ENCODE results near the gene AFF4. TPM values are rescaled to one million over a fixed set of nuclear protein-coding genes. Genes with fewer than 3 reads are reported as not detected.
A peak's percentile ranks its signal among the peaks of the same experiment; 100 is the strongest.

AFF4 gene
- polyA plus RNA-seq, 3 donors = 9.7 to 17.7 (median 17.6) TPM

- DNase-seq = no peak
- peaks cover 0 to 2% of the 10 kb centered on the region in 2 donors for H3K9me3 ChIP-seq (replicated peaks in 1 of 2; ENCODE audit: control insufficient read depth in 1 of 2, insufficient read depth in 1 of 2, low read length in 2 of 2)
- TF ChIP-seq CTCF (IDR thresholded peaks at IDR 0.05) = no peak
- H3K9me3 Mint-ChIP-seq = peaks cover 2 to 4% (median 3%) of the 10 kb centered on the region in 7 donors
- no peak overlapping the region for H3K27ac ChIP-seq (ENCODE audit: low read depth in 1 of 2, low read length in 2 of 2)
- intact Hi-C loops (cut with micrococcal nuclease) = no loop called here
- no peaks in the 10 kb centered on the region for H3K4me1 ChIP-seq (ENCODE audit: control insufficient read depth in 1 of 2, insufficient read depth in 2 of 2, low read length in 2 of 2)
- no peak overlapping the region for H3K4me2 ChIP-seq (replicated peaks; ENCODE audit: extremely low read depth, low read length, poor library complexity, severe bottlenecking)
- no peak overlapping the region for H3K4me3 ChIP-seq (replicated peaks in 1 of 3; ENCODE audit: low read depth in 2 of 3, low read length in 3 of 3)
- no peak overlapping the region for H3K9ac ChIP-seq (ENCODE audit: insufficient read depth, low read length, poor library complexity, severe bottlenecking)
- H3K36me3 ChIP-seq (replicated peaks in 1 of 2; ENCODE audit: control insufficient read depth in 1 of 2, insufficient read depth in 2 of 2, low read length in 2 of 2) = no peaks in the 10 kb centered on the region
- no peak overlapping the region for H3K27ac Mint-ChIP-seq
- H4K20me1 ChIP-seq (ENCODE audit: insufficient read depth, low read length) = no peaks in the 10 kb centered on the region
- no peaks in the 10 kb centered on the region for H3K36me3 Mint-ChIP-seq
- H2AFZ ChIP-seq (ENCODE audit: insufficient read depth, low read depth, low read length, poor library complexity, severe bottlenecking) = no peak overlapping the region
- WGBS (ENCODE audit: insufficient coverage) = 98% methylated on average over 9 of the region's 16 CpGs
- no peaks in the 10 kb centered on the region for H3K27me3 ChIP-seq (ENCODE audit: control insufficient read depth in 2 of 2, insufficient read depth in 2 of 2, low read length in 2 of 2)
- H3K4me1 Mint-ChIP-seq = no peaks in the 10 kb centered on the region
- no peak overlapping the region for H3K4me3 Mint-ChIP-seq
- peaks cover 0 to 3% (median under 1%) of the 10 kb centered on the region in 3 donors for H3K27me3 Mint-ChIP-seq (ENCODE audit: low read depth in 3 of 3)
- no peaks in the 10 kb centered on the region for H3K79me2 ChIP-seq (ENCODE audit: insufficient read depth, low read length)
Observed at GRCh38 chr5:132971483-132972435, 8.3 kb upstream of the AFF4 start.

- Histone ChIP-seq H3K27me3 (ENCODE audit: control insufficient read depth in 2 of 2, insufficient read depth in 2 of 2, low read length in 2 of 2) (no peaks in the 10 kb centered on the region), H3K79me2 (ENCODE audit: insufficient read depth, low read length) (peaks cover 32% of the 10 kb centered on the region), H3K9me3 (replicated peaks in 1 of 2; ENCODE audit: control insufficient read depth in 1 of 2, insufficient read depth in 1 of 2, low read length in 2 of 2) (no peaks in the 10 kb centered on the region), H2AFZ (ENCODE audit: insufficient read depth, low read depth, low read length, poor library complexity, severe bottlenecking) (no peak overlapping the region), H3K36me3 (replicated peaks in 1 of 2; ENCODE audit: control insufficient read depth in 1 of 2, insufficient read depth in 2 of 2, low read length in 2 of 2) (no peaks in the 10 kb centered on the region), H3K4me2 (replicated peaks; ENCODE audit: extremely low read depth, low read length, poor library complexity, severe bottlenecking) (no peak overlapping the region), H3K9ac (ENCODE audit: insufficient read depth, low read length, poor library complexity, severe bottlenecking) (no peak overlapping the region), H3K4me3 (replicated peaks in 1 of 3; ENCODE audit: low read depth in 2 of 3, low read length in 3 of 3) (no peak overlapping the region), H3K4me1 (ENCODE audit: control insufficient read depth in 1 of 2, insufficient read depth in 2 of 2, low read length in 2 of 2) (peaks cover 21 to 28% of the 10 kb centered on the region in 2 donors), H3K27ac (ENCODE audit: low read depth in 1 of 2, low read length in 2 of 2) (no peak overlapping the region), H4K20me1 (ENCODE audit: insufficient read depth, low read length) (peaks cover 24% of the 10 kb centered on the region)
- H3K9me3 Mint-ChIP-seq = no peaks in the 10 kb centered on the region
- 100% methylated on average over 1 of the region's 4 CpGs for WGBS (ENCODE audit: insufficient coverage)
- peak overlapping the region in 1 of 7 donors; percentile 97 for H3K27ac Mint-ChIP-seq
- no peak overlapping the region for H3K4me3 Mint-ChIP-seq
- no peaks in the 10 kb centered on the region for H3K36me3 Mint-ChIP-seq
- H3K27me3 Mint-ChIP-seq (ENCODE audit: low read depth in 3 of 3) = no peaks in the 10 kb centered on the region
- TF ChIP-seq CTCF (IDR thresholded peaks at IDR 0.05) = no peak
- intact Hi-C loops (cut with micrococcal nuclease) = loop anchor here in 1 of 2 donors (10.0 kb wide), 1 partner anchor 50 kb away; no protein-coding TSS in a partner anchor
- no peak for DNase-seq
- H3K4me1 Mint-ChIP-seq = peaks cover 26% of the 10 kb centered on the region
Observed at GRCh38 chr5:132965120-132965519, 1.7 kb upstream of the AFF4 start.
